ENCODE data around the gene CBX4. TPM values are rescaled to one million over a fixed set of nuclear protein-coding genes. Genes with fewer than 3 reads are reported as not detected.
A peak's percentile ranks its signal among the peaks of the same experiment; 100 is the strongest.

The CBX4 gene
- total and polyA plus RNA-seq, 4 donors: 16.2 to 46.8 (median 30.6) TPM

GRCh38 chr17:79830763-79831264 lies 8.4 kb downstream of the CBX4 start:
- Histone ChIP-seq H3K36me3 (ENCODE audit: control insufficient read depth, insufficient read depth, low read length) (peaks cover 35% of the 10 kb centered on the region), H3K27me3 (ENCODE audit: control insufficient read depth, insufficient read depth, low read length) (no peaks in the 10 kb centered on the region), H3K4me1 (ENCODE audit: control insufficient read depth, insufficient read depth, low read length) (peaks cover 71% of the 10 kb centered on the region), H3K27ac (ENCODE audit: low read depth, low read length) (no peak overlapping the region), H3K9me3 (ENCODE audit: control insufficient read depth, insufficient read depth, low read length) (no peaks in the 10 kb centered on the region), H3K4me3 (ENCODE audit: low read depth, low read length) (no peak overlapping the region)
- WGBS (ENCODE audit: insufficient coverage): 89% methylated on average over 7 of the region's 8 CpGs
- no peak for DNase-seq (ENCODE audit: low read depth in 4 of 6, low spot score in 6 of 6)

- H3K9me3 ChIP-seq (ENCODE audit: control insufficient read depth, insufficient read depth, low read length): no peaks in the 10 kb centered on the region
- H3K4me3 ChIP-seq (ENCODE audit: low read depth, low read length): no peak overlapping the region
- no peak overlapping the region for H3K27ac ChIP-seq (ENCODE audit: low read depth, low read length)
- peaks cover 68% of the 10 kb centered on the region for H3K4me1 ChIP-seq (ENCODE audit: control insufficient read depth, insufficient read depth, low read length)
- WGBS (ENCODE audit: insufficient coverage): 67% methylated on average over 7 of the region's 8 CpGs
- peaks cover 30% of the 10 kb centered on the region for H3K36me3 ChIP-seq (ENCODE audit: control insufficient read depth, insufficient read depth, low read length)
- DNase-seq (ENCODE audit: low read depth in 4 of 6, low spot score in 6 of 6): no peak
- no peaks in the 10 kb centered on the region for H3K27me3 ChIP-seq (ENCODE audit: control insufficient read depth, insufficient read depth, low read length)
Observed at GRCh38 chr17:79830303-79830702, 8.9 kb downstream of the CBX4 start.

GRCh38 chr17:79829457-79829856 lies 9.8 kb downstream of the CBX4 start:
- no peak for DNase-seq (ENCODE audit: low read depth in 4 of 6, low spot score in 6 of 6)
- Histone ChIP-seq H3K4me3 (ENCODE audit: low read depth, low read length) (no peak overlapping the region), H3K9me3 (ENCODE audit: control insufficient read depth, insufficient read depth, low read length) (no peaks in the 10 kb centered on the region), H3K4me1 (ENCODE audit: control insufficient read depth, insufficient read depth, low read length) (peaks cover 59% of the 10 kb centered on the region), H3K27ac (ENCODE audit: low read depth, low read length) (no peak overlapping the region), H3K36me3 (ENCODE audit: control insufficient read depth, insufficient read depth, low read length) (peaks cover 21% of the 10 kb centered on the region), H3K27me3 (ENCODE audit: control insufficient read depth, insufficient read depth, low read length) (no peaks in the 10 kb centered on the region)
- no CpG with 5 or more reads among the region's 2 CpGs for WGBS (ENCODE audit: insufficient coverage)

DNA sequence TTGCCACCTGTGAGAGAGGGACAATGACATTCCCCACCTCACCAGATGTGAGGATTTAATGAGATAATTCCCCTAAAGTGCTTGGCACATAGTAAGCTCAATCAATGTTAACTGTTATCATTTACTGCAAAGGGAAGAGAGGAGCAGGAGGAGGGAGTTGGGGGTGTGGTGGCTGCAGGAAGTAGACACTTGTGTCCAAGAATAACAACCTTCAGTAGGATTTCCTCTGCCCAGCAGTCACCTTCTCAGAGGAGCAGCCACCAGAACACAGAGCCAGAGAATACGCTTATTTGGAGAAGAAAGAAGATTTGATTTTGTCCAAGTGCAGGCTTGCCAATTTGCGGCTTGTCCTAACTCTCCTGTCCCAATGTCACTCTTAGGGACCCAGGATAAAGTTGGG lies 10.2 kb downstream of the CBX4 start:
- peaks cover 56% of the 10 kb centered on the region for H3K4me1 ChIP-seq (ENCODE audit: control insufficient read depth, insufficient read depth, low read length)
- H3K4me3 ChIP-seq (ENCODE audit: low read depth, low read length): no peak overlapping the region
- H3K36me3 ChIP-seq (ENCODE audit: control insufficient read depth, insufficient read depth, low read length): peaks cover 17% of the 10 kb centered on the region
- no peak for DNase-seq (ENCODE audit: low read depth in 4 of 6, low spot score in 6 of 6)
- H3K27ac ChIP-seq (ENCODE audit: low read depth, low read length): no peak overlapping the region
- no peaks in the 10 kb centered on the region for H3K27me3 ChIP-seq (ENCODE audit: control insufficient read depth, insufficient read depth, low read length)
- no peaks in the 10 kb centered on the region for H3K9me3 ChIP-seq (ENCODE audit: control insufficient read depth, insufficient read depth, low read length)
- no CpG with 5 or more reads among the region's 2 CpGs for WGBS (ENCODE audit: insufficient coverage)

GRCh38 chr17:79826841-79827578 lies 12.2 kb downstream of the CBX4 start:
- DNase-seq (ENCODE audit: low read depth in 4 of 6, low spot score in 6 of 6): no peak
- Histone ChIP-seq H3K4me3 (ENCODE audit: low read depth, low read length) (no peak overlapping the region), H3K9me3 (ENCODE audit: control insufficient read depth, insufficient read depth, low read length) (no peaks in the 10 kb centered on the region), H3K27ac (ENCODE audit: low read depth, low read length) (no peak overlapping the region), H3K36me3 (ENCODE audit: control insufficient read depth, insufficient read depth, low read length) (no peaks in the 10 kb centered on the region), H3K27me3 (ENCODE audit: control insufficient read depth, insufficient read depth, low read length) (no peaks in the 10 kb centered on the region), H3K4me1 (ENCODE audit: control insufficient read depth, insufficient read depth, low read length) (peaks cover 38% of the 10 kb centered on the region)
- 88% methylated on average over 18 of the region's 26 CpGs for WGBS (ENCODE audit: insufficient coverage)

GRCh38 chr17:79826204-79826680 lies 13.0 kb downstream of the CBX4 start:
- H3K27ac ChIP-seq (ENCODE audit: low read depth, low read length): no peak overlapping the region
- 41% methylated on average over 9 of the region's 11 CpGs for WGBS (ENCODE audit: insufficient coverage)

GRCh38 chr17:79825580-79825921 lies 13.7 kb downstream of the CBX4 start:
- no peak for DNase-seq (ENCODE audit: low read depth in 4 of 6, low spot score in 6 of 6)
- H3K27me3 ChIP-seq (ENCODE audit: control insufficient read depth, insufficient read depth, low read length): no peaks in the 10 kb centered on the region
- no peaks in the 10 kb centered on the region for H3K9me3 ChIP-seq (ENCODE audit: control insufficient read depth, insufficient read depth, low read length)
- no peak overlapping the region for H3K4me3 ChIP-seq (ENCODE audit: low read depth, low read length)
- WGBS (ENCODE audit: insufficient coverage): 88% methylated on average over 1 of the region's 5 CpGs
- H3K4me1 ChIP-seq (ENCODE audit: control insufficient read depth, insufficient read depth, low read length): peaks cover 23% of the 10 kb centered on the region
- no peaks in the 10 kb centered on the region for H3K36me3 ChIP-seq (ENCODE audit: control insufficient read depth, insufficient read depth, low read length)
- H3K27ac ChIP-seq (ENCODE audit: low read depth, low read length): no peak overlapping the region

More at GRCh38 chr17:79826204-79826680, 13.0 kb downstream of the CBX4 start:
- H3K36me3 ChIP-seq (ENCODE audit: control insufficient read depth, insufficient read depth, low read length): no peaks in the 10 kb centered on the region
- no peak overlapping the region for H3K4me3 ChIP-seq (ENCODE audit: low read depth, low read length)
- H3K4me1 ChIP-seq (ENCODE audit: control insufficient read depth, insufficient read depth, low read length): peaks cover 30% of the 10 kb centered on the region
- peak in 1 of 6 donors; percentile 65 for DNase-seq (ENCODE audit: low read depth in 4 of 6, low spot score in 6 of 6)
- no peaks in the 10 kb centered on the region for H3K27me3 ChIP-seq (ENCODE audit: control insufficient read depth, insufficient read depth, low read length)
- H3K9me3 ChIP-seq (ENCODE audit: control insufficient read depth, insufficient read depth, low read length): no peaks in the 10 kb centered on the region

DNA sequence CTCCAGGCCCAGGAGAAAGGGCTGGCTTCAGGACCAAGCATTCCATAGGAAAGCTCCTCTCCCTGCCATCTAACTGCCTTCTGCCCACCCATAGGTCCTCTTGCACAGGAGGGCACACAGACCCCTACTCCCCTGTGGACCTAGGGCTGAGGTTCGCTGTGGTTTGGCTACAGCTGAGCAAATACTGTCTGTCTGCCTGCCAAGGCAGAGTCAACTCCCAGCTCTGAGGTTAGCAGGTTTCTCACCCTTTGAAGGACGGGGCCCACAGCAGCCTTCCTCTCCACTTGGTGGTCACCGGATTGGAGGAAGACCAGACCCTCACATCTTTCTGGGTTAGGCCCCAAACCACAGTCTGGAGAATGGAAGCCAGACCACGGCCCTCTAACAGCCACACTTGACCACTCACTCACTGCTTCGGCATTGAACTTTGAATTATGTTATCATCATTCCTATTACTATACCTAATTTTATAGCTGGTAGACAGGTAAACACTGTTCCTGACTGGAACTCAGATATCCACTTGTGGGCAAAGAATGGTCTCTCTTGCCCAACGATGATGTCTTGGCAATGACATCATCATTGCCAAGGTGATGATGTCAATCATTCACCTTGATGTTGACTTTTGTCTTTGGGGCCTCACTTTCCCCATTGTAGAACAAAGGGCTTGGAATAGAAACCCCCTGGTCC lies 14.2 kb downstream of the CBX4 start:
- Histone ChIP-seq H3K9me3 (ENCODE audit: control insufficient read depth, insufficient read depth, low read length) (no peaks in the 10 kb centered on the region), H3K4me3 (ENCODE audit: low read depth, low read length) (no peak overlapping the region), H3K27me3 (ENCODE audit: control insufficient read depth, insufficient read depth, low read length) (no peaks in the 10 kb centered on the region), H3K4me1 (ENCODE audit: control insufficient read depth, insufficient read depth, low read length) (peaks cover 20% of the 10 kb centered on the region), H3K27ac (ENCODE audit: low read depth, low read length) (no peak overlapping the region), H3K36me3 (ENCODE audit: control insufficient read depth, insufficient read depth, low read length) (no peaks in the 10 kb centered on the region)
- WGBS (ENCODE audit: insufficient coverage): 90% methylated on average over 4 of the region's 6 CpGs
- DNase-seq (ENCODE audit: low read depth in 4 of 6, low spot score in 6 of 6): no peak

DNA sequence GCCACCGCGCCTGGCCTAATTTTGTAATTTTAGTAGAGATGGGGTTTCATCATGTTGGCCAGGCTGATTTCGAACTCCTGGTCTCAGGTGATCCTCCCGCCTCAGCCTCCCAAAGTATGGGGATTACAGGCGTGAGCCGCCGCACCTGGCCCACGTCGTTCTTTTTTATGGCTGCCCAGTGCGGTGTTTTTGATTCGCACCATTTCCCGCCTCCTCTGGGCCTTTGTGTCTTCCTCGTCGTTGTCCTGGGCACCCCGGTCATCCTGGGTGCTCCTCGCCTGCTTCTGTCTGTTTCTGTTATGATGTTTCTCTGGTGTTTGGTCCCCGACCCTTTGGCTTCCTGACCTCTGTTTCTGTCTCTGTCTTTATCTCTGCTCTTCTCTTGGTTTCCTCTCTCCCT lies 15.0 kb downstream of the CBX4 start:
- Histone ChIP-seq H3K27me3 (ENCODE audit: control insufficient read depth, insufficient read depth, low read length) (no peaks in the 10 kb centered on the region), H3K4me3 (ENCODE audit: low read depth, low read length) (no peak overlapping the region), H3K36me3 (ENCODE audit: control insufficient read depth, insufficient read depth, low read length) (no peaks in the 10 kb centered on the region), H3K4me1 (ENCODE audit: control insufficient read depth, insufficient read depth, low read length) (peaks cover 20% of the 10 kb centered on the region), H3K9me3 (ENCODE audit: control insufficient read depth, insufficient read depth, low read length) (no peaks in the 10 kb centered on the region), H3K27ac (ENCODE audit: low read depth, low read length) (no peak overlapping the region)
- WGBS (ENCODE audit: insufficient coverage): 96% methylated on average over 17 of the region's 17 CpGs
- DNase-seq (ENCODE audit: low read depth in 4 of 6, low spot score in 6 of 6): no peak
